Measurements from ENCODE around the gene XXYLT1.

- TF ChIP-seq POLR2A (IDR thresholded peaks at IDR 0.05) = no peak
- TF ChIP-seq CTCF (IDR thresholded peaks at IDR 0.05) = peak in 2 of 6 experiments; percentile 6 to 30
These were observed 74.7 kb downstream of the XXYLT1 start for GRCh38 chr3:195196266-195196665.
